Thoracic aorta (tissue), 2 donors: ENCODE results near the gene DTNB. TPM values are rescaled to one million over a fixed set of nuclear protein-coding genes. Genes with fewer than 3 reads are reported as not detected.

Experiments
- ATAC-seq: fragments of 150-250 bp; one replicate; pipeline ENCODE4 v1.8.0; 2017; ENCODE audit warnings: low read depth; ENCODE audit not compliant: insufficient number of reproducible peaks, low FRiP score
- DNase-seq: peaks from one replicate; pipeline ENCODE4 v3.0.0-alpha.2; 2020; ENCODE audit warnings: low spot score
- H3K27ac ChIP-seq, 2 donors: fragments of 200-600 bp; sonication (generic); 1 replicate in 1 of 2; 2 replicates in 1 of 2; pipeline ENCODE4 v1.5.1; 2016; ENCODE audit warnings: mild to moderate bottlenecking in 2 of 2, moderate library complexity in 2 of 2
- H3K27me3 ChIP-seq: fragments of 200-600 bp; sonication (generic); replicated peaks from 2 replicates; pipeline ENCODE4 v1.6.0; 2016; ENCODE audit warnings: mild to moderate bottlenecking; ENCODE audit not compliant: insufficient read depth
- H3K36me3 ChIP-seq: fragments of 200-600 bp; sonication (generic); one replicate; pipeline ENCODE4 v1.5.1; 2016
- H3K4me1 ChIP-seq, 2 donors: fragments of 200-600 bp; sonication (generic); 1 replicate in 1 of 2; 2 replicates in 1 of 2; pipeline versions ENCODE4 v1.5.1 to v1.6.0; 2016; ENCODE audit warnings: low read depth in 2 of 2, mild to moderate bottlenecking in 1 of 2; ENCODE audit not compliant: control insufficient read depth in 1 of 2
- H3K4me3 ChIP-seq: fragments of 200-600 bp; sonication (generic); 2 replicates; pipeline ENCODE4 v1.5.1; 2016; ENCODE audit warnings: mild to moderate bottlenecking
- H3K9me3 ChIP-seq: fragments of 200-600 bp; sonication (generic); 2 replicates; pipeline ENCODE4 v1.5.1; 2016
- total RNA-seq, 2 donors: library from RNA; depleted of rRNA; stranded (reverse); fragments of >200 nt; gene quantifications; one replicate each; pipeline versions ENCODE4 v1.1.0 to v1.2.3, GENCODE V29; 2016
- TF ChIP-seq, protein P1 (sequence below): fragments of 200-600 bp; sonication (generic); IDR thresholded peaks from one replicate; pipeline ENCODE4 v1.5.1; 2019; ENCODE audit warnings: antibody characterized with exemption

DTNB gene
- total RNA-seq, 2 donors from 2014 or later = 16.3 to 76.2 TPM

DNA sequence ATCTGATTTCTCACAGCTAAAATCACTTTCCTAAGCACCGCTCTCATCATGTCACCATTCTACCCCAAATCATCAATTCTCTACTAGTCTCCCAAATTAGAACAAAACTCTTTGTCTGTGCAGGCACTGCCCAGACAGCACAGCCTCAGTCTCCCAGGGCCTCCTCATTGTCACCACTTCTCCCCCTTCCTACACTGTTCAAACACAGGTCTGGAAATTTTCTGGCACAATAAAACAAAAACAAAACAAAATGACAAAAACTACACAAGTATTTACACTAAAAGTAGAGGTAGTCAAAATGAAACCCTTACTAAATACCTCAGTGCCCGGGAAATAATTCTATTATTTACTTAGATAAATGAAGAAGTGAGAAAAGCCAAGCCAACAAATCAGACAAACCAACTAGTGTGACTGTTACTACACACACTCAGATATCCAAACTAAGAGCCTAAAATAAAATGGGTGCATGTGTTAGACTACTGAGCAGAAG is 175.4 kb downstream of the DTNB start:
- no peak for DNase-seq
- H3K27ac ChIP-seq = no peak overlapping the region
- no peaks in the 10 kb centered on the region for H3K9me3 ChIP-seq
- no peaks in the 10 kb centered on the region for H3K27me3 ChIP-seq
- no peaks in the 10 kb centered on the region for H3K36me3 ChIP-seq
- TF ChIP-seq, protein P1, sequence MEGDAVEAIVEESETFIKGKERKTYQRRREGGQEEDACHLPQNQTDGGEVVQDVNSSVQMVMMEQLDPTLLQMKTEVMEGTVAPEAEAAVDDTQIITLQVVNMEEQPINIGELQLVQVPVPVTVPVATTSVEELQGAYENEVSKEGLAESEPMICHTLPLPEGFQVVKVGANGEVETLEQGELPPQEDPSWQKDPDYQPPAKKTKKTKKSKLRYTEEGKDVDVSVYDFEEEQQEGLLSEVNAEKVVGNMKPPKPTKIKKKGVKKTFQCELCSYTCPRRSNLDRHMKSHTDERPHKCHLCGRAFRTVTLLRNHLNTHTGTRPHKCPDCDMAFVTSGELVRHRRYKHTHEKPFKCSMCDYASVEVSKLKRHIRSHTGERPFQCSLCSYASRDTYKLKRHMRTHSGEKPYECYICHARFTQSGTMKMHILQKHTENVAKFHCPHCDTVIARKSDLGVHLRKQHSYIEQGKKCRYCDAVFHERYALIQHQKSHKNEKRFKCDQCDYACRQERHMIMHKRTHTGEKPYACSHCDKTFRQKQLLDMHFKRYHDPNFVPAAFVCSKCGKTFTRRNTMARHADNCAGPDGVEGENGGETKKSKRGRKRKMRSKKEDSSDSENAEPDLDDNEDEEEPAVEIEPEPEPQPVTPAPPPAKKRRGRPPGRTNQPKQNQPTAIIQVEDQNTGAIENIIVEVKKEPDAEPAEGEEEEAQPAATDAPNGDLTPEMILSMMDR = no peak
- no peak overlapping the region for H3K4me3 ChIP-seq
- no peak for ATAC-seq
- H3K4me1 ChIP-seq = no peaks in the 10 kb centered on the region

DNA sequence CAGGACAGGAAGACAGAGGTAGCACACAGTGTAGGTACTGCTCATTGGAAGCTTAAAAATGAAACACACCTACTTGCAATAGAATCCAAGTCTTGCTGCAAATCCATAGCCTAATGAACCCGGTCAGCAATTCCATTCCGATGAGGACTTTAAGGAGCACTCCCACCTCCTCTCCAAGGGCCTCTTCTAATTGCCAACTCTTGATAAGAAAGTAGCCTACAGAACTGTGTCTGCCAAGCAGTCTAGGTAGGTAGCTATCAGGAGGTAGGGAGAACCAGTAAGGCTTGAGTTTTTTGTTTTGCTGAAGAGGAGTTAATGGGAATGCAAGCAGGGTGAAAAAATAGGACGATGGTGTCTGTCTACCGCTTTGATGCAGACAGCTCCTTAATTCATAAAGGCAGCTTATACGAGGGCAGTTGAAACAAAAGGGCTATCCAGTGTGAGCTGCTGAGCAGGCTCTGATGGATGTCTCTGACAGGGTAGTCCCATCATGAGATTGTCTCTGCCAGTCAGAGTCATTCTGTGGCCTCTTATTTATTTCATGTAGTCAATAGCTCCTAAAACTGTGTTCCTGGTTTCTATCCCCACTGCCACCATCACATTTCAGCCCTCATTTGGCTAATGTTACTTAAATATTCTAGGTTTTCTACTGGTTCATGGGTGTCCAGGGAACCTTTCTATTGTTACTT is 176.0 kb downstream of the DTNB start:
- Histone ChIP-seq H3K4me3 (no peak overlapping the region), H3K4me1 (peaks cover 0 to 4% of the 10 kb centered on the region in 2 donors), H3K36me3 (no peaks in the 10 kb centered on the region), H3K27ac (no peak overlapping the region), H3K27me3 (no peaks in the 10 kb centered on the region), H3K9me3 (no peaks in the 10 kb centered on the region)
- ATAC-seq = no peak
- TF ChIP-seq, protein P1 = no peak
- DNase-seq = no peak

DNA sequence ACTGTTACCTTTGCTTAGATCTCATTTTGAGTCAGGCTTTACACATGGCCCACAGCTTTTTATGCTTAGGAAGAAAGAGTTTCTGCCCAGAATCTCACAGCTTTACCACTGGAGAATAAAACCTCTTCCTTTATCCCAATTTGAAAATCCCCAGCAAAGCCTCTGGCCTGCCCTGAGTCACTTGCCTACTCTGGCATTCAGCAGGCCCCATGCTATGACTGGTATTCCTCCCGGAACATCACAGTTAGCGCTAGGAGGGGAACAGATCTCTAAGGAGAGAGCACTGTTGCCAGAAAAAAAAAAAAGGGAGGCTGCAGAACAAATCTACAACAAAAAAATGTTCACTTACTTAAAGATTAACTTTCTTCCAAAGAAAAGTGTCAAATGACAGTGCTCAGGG is 178.8 kb downstream of the DTNB start:
- Histone ChIP-seq H3K27ac (no peak overlapping the region), H3K9me3 (no peaks in the 10 kb centered on the region), H3K4me3 (no peak overlapping the region), H3K4me1 (peaks cover 9 to 17% of the 10 kb centered on the region in 2 donors), H3K27me3 (no peaks in the 10 kb centered on the region), H3K36me3 (no peaks in the 10 kb centered on the region)
- no peak for ATAC-seq
- no peak for DNase-seq
- TF ChIP-seq, protein P1 = no peak

DNA sequence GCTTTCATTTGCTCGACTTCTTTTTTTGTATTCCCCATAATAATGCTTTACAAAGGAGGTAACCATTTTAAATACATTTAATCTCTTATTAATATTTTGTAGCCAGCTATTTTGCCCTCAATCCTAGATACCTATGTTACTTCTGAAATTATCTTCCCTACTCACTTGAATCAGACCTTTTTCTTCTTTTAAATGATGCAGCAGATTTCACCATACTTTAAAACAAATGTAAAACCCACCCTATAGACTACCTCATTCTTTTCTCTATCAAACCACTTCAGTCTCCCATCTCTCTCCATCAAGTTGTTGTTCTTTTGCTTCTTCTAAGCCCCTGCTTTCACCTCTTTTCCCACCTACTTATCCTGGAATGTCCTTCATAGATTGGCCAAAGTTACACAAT is 180.2 kb downstream of the DTNB start:
- Histone ChIP-seq H3K4me1 (peaks cover 9 to 17% of the 10 kb centered on the region in 2 donors), H3K36me3 (no peaks in the 10 kb centered on the region), H3K9me3 (no peaks in the 10 kb centered on the region), H3K27me3 (no peaks in the 10 kb centered on the region), H3K27ac (no peak overlapping the region), H3K4me3 (no peak overlapping the region)
- DNase-seq (no peak), ATAC-seq (no peak)
- TF ChIP-seq, protein P1 = no peak

DNA sequence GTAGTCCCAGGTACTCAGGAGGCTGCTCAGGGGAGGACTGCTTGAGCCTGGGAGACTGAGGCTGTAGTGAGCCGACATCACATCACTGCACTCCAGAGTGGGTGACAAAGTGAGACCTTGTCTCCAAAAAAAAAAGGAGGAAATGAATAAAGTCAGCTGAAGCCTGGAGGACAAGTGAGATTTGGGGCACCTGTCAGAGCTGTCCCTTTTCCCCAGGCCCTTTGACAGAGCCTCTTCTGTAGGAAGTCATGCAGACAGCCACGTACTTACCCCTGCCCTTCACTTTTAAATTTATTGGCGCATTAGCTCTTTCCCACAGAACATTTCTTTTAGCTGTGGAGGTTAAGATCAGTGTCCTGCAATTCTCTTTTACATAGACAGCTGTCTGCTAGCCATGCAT is 180.7 kb downstream of the DTNB start:
- Histone ChIP-seq H3K4me1 (peaks cover 9 to 17% of the 10 kb centered on the region in 2 donors), H3K36me3 (no peaks in the 10 kb centered on the region), H3K9me3 (no peaks in the 10 kb centered on the region), H3K4me3 (no peak overlapping the region), H3K27ac (no peak overlapping the region), H3K27me3 (no peaks in the 10 kb centered on the region)
- no peak for ATAC-seq
- DNase-seq = no peak
- TF ChIP-seq, protein P1 = no peak
